ENCODE data around the gene DIAPH3.

DNA sequence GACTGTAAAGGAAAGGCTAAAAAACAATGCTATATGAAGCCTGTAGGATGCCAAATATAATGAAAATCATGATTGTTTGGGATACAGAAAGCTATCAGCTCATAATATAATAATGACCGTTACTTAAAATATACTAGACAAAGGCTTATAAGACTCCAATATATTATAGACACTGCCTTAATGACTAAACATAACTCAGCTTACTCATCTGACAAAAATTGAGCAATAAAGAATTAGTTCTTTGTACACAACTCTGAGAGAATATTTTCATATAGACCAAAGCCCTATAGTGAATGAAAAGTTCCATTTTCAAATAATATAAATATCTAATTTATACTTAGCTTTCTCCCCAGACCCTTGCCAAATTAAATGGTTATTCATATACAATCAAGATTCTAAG lies 283.3 kb downstream of the DIAPH3 start:
- no peak for TF ChIP-seq CTCF (conservative IDR thresholded peaks at IDR 0.05; ENCODE audit: low read depth, low read length)
- TF ChIP-seq EZH2 (IDR thresholded peaks at IDR 0.05; ENCODE audit: borderline replicate concordance, low read depth, low read length, poor library complexity, severe bottlenecking) = no peak

Measured in A673 (cell line).